ENCODE measurements around the gene CDYL.

CDYL gene

DNA sequence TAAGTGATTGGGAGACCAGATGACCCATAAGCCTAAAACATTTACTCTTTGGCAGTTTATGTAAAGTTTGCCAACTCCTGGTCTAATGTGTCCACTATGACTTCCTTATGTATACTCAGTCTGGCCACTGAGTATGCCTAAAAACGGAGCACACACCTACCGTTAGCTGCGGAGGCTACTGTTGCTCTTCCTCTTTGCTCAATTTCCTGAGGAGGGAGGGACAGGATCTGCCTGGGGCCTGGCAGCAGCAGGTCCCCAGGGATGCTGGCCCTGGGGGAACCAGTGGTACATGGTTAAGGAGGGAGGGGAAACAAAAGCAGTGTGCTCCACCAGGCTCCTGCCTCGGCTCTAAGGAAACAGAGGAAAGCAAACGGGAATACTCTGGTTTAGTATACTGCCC lies 113.5 kb downstream of the CDYL start:
- TF ChIP-seq, protein P1, sequence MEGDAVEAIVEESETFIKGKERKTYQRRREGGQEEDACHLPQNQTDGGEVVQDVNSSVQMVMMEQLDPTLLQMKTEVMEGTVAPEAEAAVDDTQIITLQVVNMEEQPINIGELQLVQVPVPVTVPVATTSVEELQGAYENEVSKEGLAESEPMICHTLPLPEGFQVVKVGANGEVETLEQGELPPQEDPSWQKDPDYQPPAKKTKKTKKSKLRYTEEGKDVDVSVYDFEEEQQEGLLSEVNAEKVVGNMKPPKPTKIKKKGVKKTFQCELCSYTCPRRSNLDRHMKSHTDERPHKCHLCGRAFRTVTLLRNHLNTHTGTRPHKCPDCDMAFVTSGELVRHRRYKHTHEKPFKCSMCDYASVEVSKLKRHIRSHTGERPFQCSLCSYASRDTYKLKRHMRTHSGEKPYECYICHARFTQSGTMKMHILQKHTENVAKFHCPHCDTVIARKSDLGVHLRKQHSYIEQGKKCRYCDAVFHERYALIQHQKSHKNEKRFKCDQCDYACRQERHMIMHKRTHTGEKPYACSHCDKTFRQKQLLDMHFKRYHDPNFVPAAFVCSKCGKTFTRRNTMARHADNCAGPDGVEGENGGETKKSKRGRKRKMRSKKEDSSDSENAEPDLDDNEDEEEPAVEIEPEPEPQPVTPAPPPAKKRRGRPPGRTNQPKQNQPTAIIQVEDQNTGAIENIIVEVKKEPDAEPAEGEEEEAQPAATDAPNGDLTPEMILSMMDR (IDR thresholded peaks at IDR 0.05; ENCODE audit: low read depth, low read length, missing control alignments), result no peak
- in situ Hi-C loops (cut with HindIII; ENCODE audit: low sequenced_read_pairs), result no loop called here
- DNase-seq (ENCODE audit: low read depth), result no peak
- no peak overlapping the region for H3K4me3 ChIP-seq (ENCODE audit: low read depth, low read length)

DNA sequence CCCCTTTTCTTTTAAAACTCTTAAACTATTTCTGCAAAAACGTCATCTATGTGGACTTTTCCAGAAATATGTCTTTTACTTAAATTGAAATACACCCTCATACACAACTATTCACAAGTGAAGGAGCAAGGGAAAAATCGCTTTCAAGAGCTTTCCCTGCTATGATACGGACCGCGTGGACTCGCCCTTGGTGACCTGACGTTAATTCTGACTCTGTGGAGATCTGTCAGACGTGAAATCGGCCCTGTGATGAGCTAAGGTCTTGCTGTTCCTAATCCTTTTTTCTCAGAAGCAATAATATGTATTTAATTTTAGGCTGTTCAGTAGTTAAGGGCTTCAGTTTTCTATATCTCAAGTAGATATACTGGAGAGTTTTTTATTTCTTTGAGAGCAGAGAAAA lies 114.0 kb downstream of the CDYL start:
- TF ChIP-seq, protein P1 (IDR thresholded peaks at IDR 0.05; ENCODE audit: low read depth, low read length, missing control alignments), result no peak
- no peak for DNase-seq (ENCODE audit: low read depth)
- in situ Hi-C loops (cut with HindIII; ENCODE audit: low sequenced_read_pairs), result no loop called here
- H3K4me3 ChIP-seq (ENCODE audit: low read depth, low read length), result no peak overlapping the region

DNA sequence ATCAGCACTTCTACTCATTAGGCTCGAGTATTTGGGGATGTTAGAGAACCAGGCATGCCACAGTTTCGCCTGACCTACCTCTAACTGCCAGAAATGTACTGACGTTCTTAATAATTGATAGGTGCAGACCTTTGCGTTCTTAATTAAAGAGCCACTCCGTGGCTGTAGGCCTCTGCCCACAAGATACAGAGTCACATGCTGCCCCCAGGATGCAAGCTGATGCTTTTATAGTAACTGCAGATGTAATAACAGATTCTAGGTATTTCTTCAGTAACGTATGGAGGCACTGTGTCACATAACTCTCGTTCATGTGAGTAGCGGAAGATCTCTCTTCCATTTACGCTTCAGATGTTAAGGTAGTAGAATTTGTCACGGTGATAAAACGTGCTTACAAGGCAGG lies 114.4 kb downstream of the CDYL start:
- no peak for DNase-seq (ENCODE audit: low read depth)
- H3K4me3 ChIP-seq (ENCODE audit: low read depth, low read length), result no peak overlapping the region
- TF ChIP-seq, protein P1 (IDR thresholded peaks at IDR 0.05; ENCODE audit: low read depth, low read length, missing control alignments), result no peak
- in situ Hi-C loops (cut with HindIII; ENCODE audit: low sequenced_read_pairs), result no loop called here

DNA sequence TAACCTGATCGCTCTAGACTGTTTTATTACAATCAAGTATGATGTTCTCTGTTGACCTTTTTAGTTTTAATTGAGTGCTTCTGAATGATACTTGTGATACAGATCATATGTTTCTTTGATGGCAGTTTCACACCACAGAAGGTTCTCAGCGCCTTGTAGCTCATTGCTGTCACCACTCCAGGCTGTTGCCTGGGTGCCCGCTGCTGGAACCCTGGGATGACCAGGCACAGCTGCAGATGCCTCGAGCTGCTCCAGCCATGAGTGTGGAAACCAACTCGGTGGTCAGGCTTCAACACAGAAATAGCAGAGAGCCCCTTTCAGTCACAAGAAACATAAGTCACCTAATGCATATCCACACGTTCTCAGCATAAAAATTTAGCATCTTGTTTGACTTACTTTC lies 114.9 kb downstream of the CDYL start:
- DNase-seq (ENCODE audit: low read depth), result no peak
- in situ Hi-C loops (cut with HindIII; ENCODE audit: low sequenced_read_pairs), result no loop called here
- no peak overlapping the region for H3K4me3 ChIP-seq (ENCODE audit: low read depth, low read length)
- TF ChIP-seq, protein P1 (IDR thresholded peaks at IDR 0.05; ENCODE audit: low read depth, low read length, missing control alignments), result no peak

DNA sequence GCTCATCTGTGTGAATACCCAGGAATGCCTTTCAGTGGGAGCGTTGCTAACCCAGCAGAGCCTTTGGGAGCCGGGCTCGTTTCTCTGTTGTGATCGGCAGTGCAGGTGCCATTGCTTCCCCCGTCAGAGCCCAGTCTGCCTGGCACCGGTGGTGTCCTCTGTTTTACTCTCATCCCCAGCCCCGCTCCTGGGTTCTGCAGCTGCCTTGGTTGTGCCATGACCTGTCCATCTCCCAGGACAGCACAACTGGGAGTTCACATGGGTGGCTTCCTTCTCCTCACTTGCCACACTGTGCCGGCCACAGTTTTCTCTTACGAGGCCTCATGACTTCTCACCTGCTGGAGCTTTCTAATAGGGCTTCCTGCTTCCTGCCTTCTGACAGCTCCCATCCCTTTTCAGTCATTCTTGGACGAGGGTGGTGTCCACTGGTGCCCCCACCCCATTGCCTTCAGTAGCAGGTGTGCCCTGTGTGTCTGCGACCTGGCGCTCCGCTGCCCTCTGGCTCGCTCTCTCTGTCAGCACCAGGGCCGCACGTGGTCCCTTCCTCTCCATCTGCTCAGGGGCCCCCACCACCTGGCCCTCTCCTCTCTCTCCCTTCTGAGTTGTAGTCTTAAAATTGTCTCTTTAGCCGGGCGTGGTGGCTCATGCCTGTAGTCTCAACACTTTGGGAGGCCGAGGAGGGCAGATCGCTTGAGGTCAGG lies 116.7 kb downstream of the CDYL start:
- no peak overlapping the region for H3K4me3 ChIP-seq (ENCODE audit: low read depth, low read length)
- in situ Hi-C loops (cut with HindIII; ENCODE audit: low sequenced_read_pairs), result no loop called here
- TF ChIP-seq, protein P1 (IDR thresholded peaks at IDR 0.05; ENCODE audit: low read depth, low read length, missing control alignments), result no peak
- DNase-seq (ENCODE audit: low read depth), result no peak

DNA sequence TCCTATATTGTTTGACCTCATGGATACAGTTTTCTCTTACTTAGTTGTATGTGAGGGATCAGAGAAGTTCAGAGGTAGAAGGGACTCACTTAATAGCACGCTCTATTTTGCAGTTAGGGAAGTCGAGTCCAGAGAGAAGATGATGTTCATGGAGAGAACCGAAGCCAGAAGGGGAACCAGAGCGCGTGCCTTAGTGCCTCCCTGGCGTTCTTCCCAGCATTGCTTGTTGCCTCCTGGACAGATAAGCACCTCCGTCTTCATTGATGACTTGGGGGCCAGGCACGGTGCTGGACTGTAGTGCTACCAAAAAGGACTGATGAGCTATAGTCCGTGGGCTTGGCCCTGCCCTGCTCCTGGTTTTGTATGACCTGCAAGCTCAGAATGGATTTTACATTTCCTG lies 117.8 kb downstream of the CDYL start:
- TF ChIP-seq, protein P1 (IDR thresholded peaks at IDR 0.05; ENCODE audit: low read depth, low read length, missing control alignments), result no peak
- in situ Hi-C loops (cut with HindIII; ENCODE audit: low sequenced_read_pairs), result no loop called here
- H3K4me3 ChIP-seq (ENCODE audit: low read depth, low read length), result no peak overlapping the region
- DNase-seq (ENCODE audit: low read depth), result no peak

Data from astrocyte of the cerebellum (primary cell).